Gastroesophageal sphincter (tissue), 3 donors: ENCODE measurements around the gene CPVL.

Experiments used
- EP300 ChIP-seq: sonication (generic); formaldehyde crosslinking; IDR thresholded peaks from one replicate; pipeline ENCODE4 v1.6.1; 2017; ENCODE audit warnings: antibody characterized with exemption, mild to moderate bottlenecking
- POLR2A ChIP-seq, 2 donors: fragments of 450-650 bp; IDR thresholded peaks; one replicate each; pipeline ENCODE4 v1.6.1; 2017; ENCODE audit warnings: antibody characterized with exemption in 2 of 2, mild to moderate bottlenecking in 2 of 2, moderate library complexity in 1 of 2
- POLR2AphosphoS5 ChIP-seq: sonication (generic); formaldehyde crosslinking; IDR thresholded peaks from one replicate; pipeline ENCODE4 v1.6.1; 2017; ENCODE audit warnings: antibody characterized with exemption
- TF ChIP-seq, protein P1 (sequence below), 4 experiments: fragments of 200-600 bp in 2 of 4; fragments of 450-650 bp in 2 of 4; sonication (generic) in 1 of 4; IDR thresholded peaks; one replicate each; pipeline ENCODE4 v1.5.1; 2017 to 2019; ENCODE audit warnings: antibody characterized with exemption in 4 of 4, mild to moderate bottlenecking in 2 of 4, moderate library complexity in 2 of 4

GRCh38 chr7:29120955-29121354, 25.4 kb downstream of the CPVL start:
- TF ChIP-seq, protein P1, sequence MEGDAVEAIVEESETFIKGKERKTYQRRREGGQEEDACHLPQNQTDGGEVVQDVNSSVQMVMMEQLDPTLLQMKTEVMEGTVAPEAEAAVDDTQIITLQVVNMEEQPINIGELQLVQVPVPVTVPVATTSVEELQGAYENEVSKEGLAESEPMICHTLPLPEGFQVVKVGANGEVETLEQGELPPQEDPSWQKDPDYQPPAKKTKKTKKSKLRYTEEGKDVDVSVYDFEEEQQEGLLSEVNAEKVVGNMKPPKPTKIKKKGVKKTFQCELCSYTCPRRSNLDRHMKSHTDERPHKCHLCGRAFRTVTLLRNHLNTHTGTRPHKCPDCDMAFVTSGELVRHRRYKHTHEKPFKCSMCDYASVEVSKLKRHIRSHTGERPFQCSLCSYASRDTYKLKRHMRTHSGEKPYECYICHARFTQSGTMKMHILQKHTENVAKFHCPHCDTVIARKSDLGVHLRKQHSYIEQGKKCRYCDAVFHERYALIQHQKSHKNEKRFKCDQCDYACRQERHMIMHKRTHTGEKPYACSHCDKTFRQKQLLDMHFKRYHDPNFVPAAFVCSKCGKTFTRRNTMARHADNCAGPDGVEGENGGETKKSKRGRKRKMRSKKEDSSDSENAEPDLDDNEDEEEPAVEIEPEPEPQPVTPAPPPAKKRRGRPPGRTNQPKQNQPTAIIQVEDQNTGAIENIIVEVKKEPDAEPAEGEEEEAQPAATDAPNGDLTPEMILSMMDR (IDR thresholded peaks at IDR 0.05) = no peak
- TF ChIP-seq POLR2AphosphoS5 (no peak), EP300 (no peak), POLR2A (IDR thresholded peaks at IDR 0.05) (no peak)
